Stimulated activated CD8-positive, alpha-beta memory T cell treated with anti-CD3 and anti-CD28 coated beads, Interleukin-7, amount 100 ng/mL, for 1 hour (primary cell): ENCODE measurements around the gene ARHGAP20.
"Not testable (repeated sequence)": the region's sequence is repeated elsewhere in the genome, so short reads cannot be mapped to it uniquely, and the experiment has no call there.

Source experiments
- DNase-seq, 2 donors: peaks; one replicate each; pipeline ENCODE4 v3.0.0-alpha.2; 2020; ENCODE audit warnings: low read depth in 2 of 2

The ARHGAP20 gene

GRCh38 chr11:110720431-110721275 lies 8.4 kb upstream of the ARHGAP20 start:
- no peak for DNase-seq

GRCh38 chr11:110716361-110716760 lies 4.1 kb upstream of the ARHGAP20 start:
- DNase-seq = no peak

GRCh38 chr11:110715541-110715940 lies 3.3 kb upstream of the ARHGAP20 start:
- DNase-seq = no peak

GRCh38 chr11:110713449-110713776 lies 1.2 kb upstream of the ARHGAP20 start:
- no peak for DNase-seq

GRCh38 chr11:110712659-110713448 lies 617 bp upstream of the ARHGAP20 start:
- no peak for DNase-seq

- no peak for DNase-seq
These were observed 825 bp downstream of the ARHGAP20 start for GRCh38 chr11:110711448-110711775.

- DNase-seq = no peak
These were observed 1.4 kb downstream of the ARHGAP20 start for GRCh38 chr11:110710628-110711381.

- DNase-seq = no peak
These were observed 7.9 kb downstream of the ARHGAP20 start for GRCh38 chr11:110704210-110704864.

- no peak for DNase-seq
These were observed 20.3 kb downstream of the ARHGAP20 start for GRCh38 chr11:110691926-110692325.

- no peak for DNase-seq
These were observed 22.9 kb downstream of the ARHGAP20 start for GRCh38 chr11:110689306-110689705.

- no peak for DNase-seq
These were observed 32.8 kb downstream of the ARHGAP20 start for GRCh38 chr11:110679323-110679975.

GRCh38 chr11:110675548-110675947 lies 36.7 kb downstream of the ARHGAP20 start:
- no peak for DNase-seq

GRCh38 chr11:110665689-110666465 lies 46.4 kb downstream of the ARHGAP20 start:
- no peak for DNase-seq

- DNase-seq = no peak
These were observed 56.3 kb downstream of the ARHGAP20 start for GRCh38 chr11:110655967-110656366.

- no peak for DNase-seq
These were observed 57.8 kb downstream of the ARHGAP20 start for GRCh38 chr11:110654456-110654855.

GRCh38 chr11:110645253-110645652 lies 67.0 kb downstream of the ARHGAP20 start:
- DNase-seq = no peak

GRCh38 chr11:110634370-110634769 lies 77.9 kb downstream of the ARHGAP20 start:
- no peak for DNase-seq

GRCh38 chr11:110631551-110631950 lies 80.7 kb downstream of the ARHGAP20 start:
- DNase-seq = no peak

- DNase-seq = no peak
These were observed 82.6 kb downstream of the ARHGAP20 start for GRCh38 chr11:110629594-110629993.

GRCh38 chr11:110621826-110622225 lies 90.4 kb downstream of the ARHGAP20 start:
- no peak for DNase-seq

- not testable (repeated sequence) for DNase-seq
These were observed 92.9 kb downstream of the ARHGAP20 start for GRCh38 chr11:110619366-110619765.
